GM19463 (cell line): ENCODE results near the gene CD82.
"Not testable (repeated sequence)": the region's sequence is repeated elsewhere in the genome, so short reads cannot be mapped to it uniquely, and the experiment has no call there.

Experiments
- ATAC-seq: cut with Tn5 transposase; IDR thresholded peaks from one replicate; pipeline ENCODE4 v1.9.1; 2021; ENCODE audit warnings: mild to moderate bottlenecking, moderate library complexity; ENCODE audit not compliant: unreplicated experiment

Gene CD82

GRCh38 chr11:44628730-44629700 is 63.6 kb downstream of the CD82 start:
- no peak for ATAC-seq

DNA sequence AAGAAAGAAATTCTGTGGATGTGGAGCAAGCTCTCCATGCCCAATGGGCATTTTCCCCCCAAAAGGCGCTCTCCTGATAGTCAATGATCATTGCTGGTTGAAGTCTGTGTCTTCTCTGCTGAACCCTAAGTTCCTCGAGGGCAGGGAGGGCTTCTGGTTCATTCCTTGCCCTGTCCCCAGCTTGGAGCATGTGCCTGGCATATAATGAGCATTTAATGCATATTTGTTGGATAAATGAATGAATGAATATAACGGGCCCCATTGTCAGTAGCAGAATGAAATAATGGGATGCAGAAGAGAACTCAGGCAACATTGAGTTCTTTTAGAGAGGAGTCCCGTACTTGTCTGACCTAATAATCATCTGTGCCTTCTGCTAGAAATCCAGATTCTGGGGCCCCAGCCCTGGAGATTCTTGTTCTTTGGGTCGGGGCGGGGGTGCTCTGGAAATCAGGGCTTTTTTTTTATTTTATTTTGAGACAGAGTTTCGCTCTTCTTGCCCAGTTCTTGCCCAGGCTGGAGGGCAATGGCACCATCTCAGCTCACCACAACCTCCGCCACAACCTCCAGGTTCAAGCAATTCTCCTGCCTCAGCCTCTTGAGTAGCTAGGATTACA is 64.4 kb downstream of the CD82 start:
- ATAC-seq: no peak

- ATAC-seq: no peak
These were observed 65.2 kb downstream of the CD82 start for GRCh38 chr11:44630511-44631210.

DNA sequence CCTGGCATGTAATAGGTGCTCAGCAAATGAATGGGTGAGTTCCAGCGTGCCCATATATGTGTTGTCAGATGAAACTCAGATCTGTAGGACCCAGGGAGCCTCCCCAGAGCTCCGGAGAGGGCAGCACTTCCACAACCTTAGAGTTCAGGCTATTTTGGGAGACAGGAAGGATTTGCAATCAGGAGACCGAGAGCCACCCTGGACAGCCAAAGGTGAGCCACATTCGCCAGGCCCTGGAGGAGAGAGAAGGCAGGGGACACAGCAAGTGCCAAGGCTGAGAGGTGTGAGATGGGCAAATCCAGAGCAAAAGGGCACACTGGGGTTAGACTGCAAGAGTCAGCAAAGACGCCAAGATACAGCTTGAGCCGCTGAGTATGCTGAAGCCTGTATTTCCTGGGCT is 66.4 kb downstream of the CD82 start:
- ATAC-seq: no peak

DNA sequence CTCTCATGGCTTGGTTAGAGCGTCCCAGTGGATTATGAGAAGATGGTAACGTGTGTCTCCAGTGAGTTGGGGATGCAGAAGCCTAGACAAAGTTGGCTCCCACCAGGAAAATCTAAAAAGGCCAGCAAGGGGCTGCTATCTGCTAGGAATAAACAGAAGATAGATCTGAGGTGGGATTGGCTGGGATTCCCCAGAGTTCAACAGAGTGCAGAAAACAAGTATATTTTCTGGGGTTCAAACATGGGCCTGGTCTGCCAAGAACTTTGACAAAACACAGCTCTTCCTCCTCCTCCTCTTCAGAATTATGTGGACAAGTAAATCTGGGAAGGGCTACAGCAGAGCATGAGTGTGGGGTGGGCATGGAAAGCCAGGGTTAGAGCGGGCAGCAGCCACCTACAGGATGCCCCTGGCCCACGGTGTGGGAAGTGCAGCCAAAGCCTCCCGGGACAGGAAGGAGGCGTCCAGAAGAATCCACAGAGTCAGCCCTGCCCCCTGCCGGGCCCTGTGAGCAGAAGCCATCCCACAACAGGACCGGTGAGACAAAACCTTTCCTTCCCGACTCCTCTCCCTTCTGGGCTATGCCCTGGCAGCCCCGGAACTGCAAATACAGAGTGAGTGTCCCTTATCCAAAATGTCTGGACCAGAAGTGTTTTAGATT is 67.1 kb downstream of the CD82 start:
- no peak for ATAC-seq

- ATAC-seq: no peak
These were observed 68.2 kb downstream of the CD82 start for GRCh38 chr11:44633641-44634040.

- no peak for ATAC-seq
These were observed 69.2 kb downstream of the CD82 start for GRCh38 chr11:44634401-44635281.

DNA sequence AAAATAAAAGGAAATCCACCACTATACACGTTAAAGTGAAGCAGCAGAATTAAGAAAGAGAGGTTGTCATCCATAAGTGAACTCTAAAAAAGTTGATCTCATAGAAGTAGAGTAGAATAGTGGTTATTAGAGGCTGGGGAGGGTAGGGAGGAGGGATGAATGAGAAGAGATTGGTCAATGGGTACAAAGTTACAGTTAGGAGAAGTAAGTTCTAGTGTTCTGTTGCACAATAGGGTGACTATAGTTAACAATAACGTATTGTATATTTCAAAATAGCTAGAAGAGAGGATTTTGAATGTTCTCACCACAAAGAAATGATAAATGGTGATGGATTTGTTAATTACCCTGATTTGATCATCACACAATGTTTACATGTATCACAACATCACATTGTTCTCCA is 72.0 kb downstream of the CD82 start:
- ATAC-seq: no peak

DNA sequence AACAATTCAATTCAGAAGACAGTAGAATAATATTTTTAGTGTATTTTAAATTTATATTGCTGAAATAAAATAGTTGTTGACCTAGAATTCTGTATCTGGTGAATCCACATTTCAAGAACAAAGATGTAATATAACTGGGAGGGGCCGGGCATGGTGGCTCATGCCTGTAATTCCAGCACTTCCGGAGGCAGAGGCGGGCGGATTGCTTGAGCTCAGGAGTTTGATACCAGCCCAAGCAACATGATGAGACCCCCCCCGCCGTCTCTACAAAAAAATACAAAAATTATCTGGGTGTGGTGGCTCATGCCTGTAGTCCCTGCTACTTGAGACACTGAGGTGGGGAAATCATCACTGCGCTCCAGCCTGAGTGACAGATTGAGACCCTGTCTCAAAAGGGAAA is 72.6 kb downstream of the CD82 start:
- ATAC-seq: no peak

DNA sequence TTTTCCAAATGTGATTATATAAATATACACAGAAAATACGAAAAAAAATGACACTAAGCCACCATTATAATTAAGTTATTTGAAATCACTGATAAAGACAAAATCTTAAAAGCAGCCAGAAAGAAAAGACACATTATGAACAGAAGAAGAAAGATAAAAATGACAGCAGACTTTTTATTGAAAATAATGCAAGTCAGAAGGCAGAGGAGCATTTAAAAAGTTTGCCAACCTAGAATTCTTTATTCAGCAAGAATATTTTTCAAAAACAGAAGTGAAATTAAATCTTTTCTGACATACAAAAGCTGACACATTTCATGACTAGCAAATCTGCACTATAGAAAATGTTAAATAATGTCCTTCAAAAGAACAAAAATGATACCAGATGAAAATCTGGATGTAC is 77.8 kb downstream of the CD82 start:
- no peak for ATAC-seq

DNA sequence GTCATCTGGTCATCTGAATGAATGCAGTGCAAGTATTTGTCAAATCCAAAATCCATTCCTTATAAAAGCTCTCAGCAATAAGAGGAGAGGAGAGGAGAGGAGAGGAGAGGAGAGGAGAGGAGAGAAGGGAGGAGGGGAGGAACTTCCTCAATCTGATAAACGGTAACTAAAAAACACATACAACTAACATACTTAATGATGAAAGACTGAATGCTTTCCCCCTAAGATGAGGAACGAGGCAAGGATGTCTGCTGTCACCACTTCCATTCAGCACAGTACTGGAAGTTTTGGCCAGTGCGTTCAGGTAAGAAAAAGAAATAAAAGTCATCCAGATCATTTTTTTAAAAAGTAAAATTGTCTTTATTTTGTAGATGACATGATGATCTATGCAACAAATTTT is 80.4 kb downstream of the CD82 start:
- ATAC-seq: no peak

- not testable (repeated sequence) for ATAC-seq
These were observed 81.9 kb downstream of the CD82 start for GRCh38 chr11:44647255-44647955.

DNA sequence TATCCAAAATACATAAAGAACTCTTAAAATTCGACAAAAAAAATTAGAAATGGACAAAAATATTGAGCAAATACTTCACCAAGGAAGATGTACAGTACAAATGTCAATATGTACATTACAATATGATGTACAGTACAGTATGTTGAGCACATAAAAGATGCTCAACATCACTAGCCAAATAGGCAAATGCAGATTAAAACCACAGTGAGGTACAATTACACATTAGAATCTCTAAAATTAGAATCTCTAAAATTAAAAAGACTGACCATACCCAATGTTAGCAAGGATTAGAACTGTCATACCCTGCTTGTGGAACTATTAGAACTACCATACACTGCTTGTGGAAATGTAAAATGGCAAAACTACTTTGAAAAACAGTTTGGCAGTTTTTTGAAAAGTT is 82.6 kb downstream of the CD82 start:
- ATAC-seq: no peak

DNA sequence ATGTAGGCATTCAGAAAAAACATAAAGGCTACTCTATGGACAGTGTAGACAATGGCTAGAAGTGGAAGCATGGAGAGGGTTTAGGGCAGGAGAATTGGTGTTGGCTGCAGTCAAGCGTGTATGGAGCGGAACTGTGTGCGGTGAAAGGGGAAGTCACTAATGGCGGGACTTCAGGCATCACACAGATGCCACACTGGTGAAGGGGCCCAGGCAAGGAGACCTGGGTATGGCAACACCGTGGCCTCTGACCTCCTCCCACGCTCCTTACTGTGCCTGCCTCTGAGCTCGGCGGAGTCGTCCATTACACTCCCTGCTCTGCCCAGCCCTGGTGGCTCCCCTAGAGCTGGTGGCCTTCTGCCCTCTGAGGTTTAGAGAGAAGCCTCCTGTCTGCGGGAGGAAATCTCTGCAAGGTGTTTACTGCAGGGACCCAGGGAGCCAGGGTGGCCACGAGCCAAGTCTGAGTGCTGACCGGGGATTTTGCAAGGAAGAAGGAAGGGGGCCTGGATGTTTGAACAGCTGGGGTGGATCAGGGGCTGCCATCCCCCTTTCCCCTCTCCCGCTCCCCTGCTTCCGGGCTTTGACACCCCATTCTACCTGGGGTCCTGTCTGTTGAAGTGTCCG is 86.2 kb downstream of the CD82 start:
- ATAC-seq: no peak

DNA sequence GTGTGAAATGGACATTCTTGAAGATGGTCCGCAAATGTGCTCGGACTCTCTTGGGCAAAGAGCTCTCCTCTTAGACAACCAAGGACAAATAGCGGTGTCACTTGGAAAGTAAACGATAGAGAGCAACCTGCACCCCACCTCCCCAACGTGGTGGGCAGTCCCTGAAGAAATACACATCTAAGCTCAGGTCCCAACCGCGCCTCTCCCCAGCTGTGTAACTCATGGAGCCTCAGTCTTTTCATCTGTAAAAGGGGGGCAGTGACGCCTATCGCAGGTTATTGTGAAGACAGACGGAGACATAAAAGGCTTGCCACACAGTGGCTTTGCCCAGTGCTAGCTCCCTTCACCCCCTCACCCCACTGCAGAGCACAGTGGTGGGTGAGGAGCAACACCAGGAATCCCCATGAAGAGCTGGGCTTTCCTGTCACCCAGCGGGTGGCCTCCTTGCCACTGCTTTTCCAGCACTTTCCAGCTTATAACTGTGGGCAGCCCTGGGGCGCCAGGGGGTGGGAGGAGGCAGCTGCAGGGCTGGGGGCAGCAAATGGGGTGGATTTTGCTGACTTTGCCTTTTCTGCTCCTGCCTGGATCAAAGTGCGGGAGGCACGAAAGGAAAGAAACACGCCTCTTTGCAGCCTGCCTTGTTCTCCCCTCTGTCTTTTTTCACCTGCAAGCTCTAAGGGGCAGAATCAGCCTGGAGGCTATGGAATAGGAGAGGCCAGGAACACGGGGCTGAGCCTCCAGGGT is 87.6 kb downstream of the CD82 start:
- no peak for ATAC-seq

DNA sequence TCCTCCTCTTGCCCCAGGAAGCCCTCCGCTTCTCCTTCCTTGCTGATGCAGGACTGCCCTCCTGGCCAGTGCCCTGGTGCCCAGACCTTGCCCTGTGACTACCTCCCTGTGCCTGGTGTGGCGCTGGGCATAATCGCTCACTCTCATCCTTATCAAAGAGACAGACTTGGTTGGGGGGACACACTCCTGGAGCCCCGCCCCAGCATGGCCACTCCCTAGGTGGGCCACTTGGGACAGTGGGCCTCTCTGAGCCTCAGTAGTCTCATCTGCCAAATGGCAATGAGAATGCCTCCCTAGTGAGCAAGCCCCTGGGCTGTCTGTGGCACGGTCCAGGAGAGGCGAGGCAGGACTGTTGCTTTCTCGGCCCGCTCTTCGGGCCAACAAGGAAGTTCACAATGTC is 88.6 kb downstream of the CD82 start:
- ATAC-seq: no peak

DNA sequence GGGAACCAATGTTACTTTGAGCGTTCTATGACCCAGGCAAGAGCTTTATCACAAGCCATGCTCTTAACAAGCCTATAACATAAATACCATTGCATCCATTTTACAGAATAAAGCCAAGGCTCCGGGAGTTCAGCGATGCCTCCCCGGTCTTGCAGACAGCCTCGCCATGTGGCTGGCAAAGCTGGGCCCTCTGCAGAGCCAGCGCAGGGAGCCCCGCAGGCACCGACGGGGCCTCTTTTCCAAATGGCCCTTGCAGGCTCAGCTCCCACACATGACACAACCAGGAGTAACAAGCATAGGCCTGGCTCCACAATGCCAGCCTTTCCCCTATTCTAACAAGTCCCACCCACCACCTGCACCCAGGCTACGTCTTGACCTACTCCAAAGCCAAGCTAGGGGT is 89.1 kb downstream of the CD82 start:
- no peak for ATAC-seq

DNA sequence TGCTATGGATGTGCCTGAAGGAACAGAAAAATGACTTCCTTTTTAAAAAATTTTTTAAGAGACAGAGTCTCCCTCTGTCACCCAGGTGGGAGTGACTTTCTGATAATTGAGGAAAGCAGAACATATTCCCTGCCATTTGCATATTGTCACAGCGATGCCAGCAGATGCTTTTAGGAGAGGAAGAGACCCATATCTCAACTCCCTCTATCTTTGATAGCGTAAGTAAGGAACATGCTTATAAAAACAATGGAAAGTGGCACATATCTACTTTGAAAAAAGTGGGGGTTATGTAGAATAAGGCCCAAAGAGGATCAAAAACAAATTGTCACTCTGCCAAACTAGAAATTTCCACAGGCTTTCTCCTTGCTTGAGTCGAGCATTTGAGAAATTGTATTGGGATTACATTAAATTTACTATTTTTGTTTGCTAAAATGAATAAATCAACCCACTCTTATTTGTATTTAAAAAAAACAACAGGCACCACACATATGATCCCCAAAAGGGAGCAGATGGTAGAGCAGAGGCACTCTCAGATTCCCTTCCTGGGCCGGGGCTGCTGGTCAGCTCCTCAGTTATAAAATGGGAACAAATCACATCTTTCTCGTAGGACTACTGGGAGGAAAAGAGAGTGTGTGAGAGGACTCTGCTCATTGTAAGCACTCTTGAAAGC is 92.5 kb downstream of the CD82 start:
- ATAC-seq: no peak
